ENCODE data around the gene INTS14. TPM values are rescaled to one million over a fixed set of nuclear protein-coding genes. Genes with fewer than 3 reads are reported as not detected.

INTS14 gene
- total and polyA plus RNA-seq, 9 of the 15 experiments (the other 6 are each of a cell fraction or from before 2014, with no cell fraction given), result 30.5 to 92.4 (median 46.5) TPM

- TF ChIP-seq ZFX (CRISPR knock-in tag; IDR thresholded peaks at IDR 0.05) (peak; percentile 98), NRF1 (conservative IDR thresholded peaks at IDR 0.05 in 1 of 2, IDR thresholded peaks at IDR 0.05 in 1 of 2) (peak; percentile 70 to 79), ZFP36 (IDR thresholded peaks at IDR 0.05; ENCODE audit: low read depth, low read length, partially characterized antibody) (peak; percentile 24), XRCC5 (IDR thresholded peaks at IDR 0.05; ENCODE audit: low read depth, low read length) (peak; percentile 99), ZNF311 (CRISPR knock-in tag; IDR thresholded peaks at IDR 0.05) (no peak), ETV5 (CRISPR knock-in tag; IDR thresholded peaks at IDR 0.05; ENCODE audit: low read depth) (peak; percentile 79), SMAD4 (CRISPR knock-in tag; conservative IDR thresholded peaks at IDR 0.05) (peak; percentile 82), REST (IDR thresholded peaks at IDR 0.05; ENCODE audit: borderline replicate concordance) (peak; percentile 65; the same call in 1 of the 2 replicates), REST (CRISPR knock-in tag; IDR thresholded peaks at IDR 0.05; ENCODE audit: low read depth) (no peak; the same call in none of the 2 replicates), ETS2 (tag; IDR thresholded peaks at IDR 0.05; ENCODE audit: borderline replicate concordance, poor library complexity, severe bottlenecking) (no peak), GATA2 (CRISPR knock-in tag; IDR thresholded peaks at IDR 0.05) (no peak), CTCFL (IDR thresholded peaks at IDR 0.05; ENCODE audit: borderline replicate concordance, insufficient read depth, low read depth, low read length, poor library complexity, severe bottlenecking) (peak; percentile 92), THAP12 (CRISPR knock-in tag; IDR thresholded peaks at IDR 0.05) (peak; percentile 84), ZNF324 (CRISPR knock-in tag; IDR thresholded peaks at IDR 0.05) (no peak), SUPT5H (IDR thresholded peaks at IDR 0.05) (peak; percentile 95)
Observed at GRCh38 chr15:65610871-65611718, at the start of gene INTS14 (continued).
